Transverse colon (tissue), 4 donors: ENCODE measurements around the gene NDN. TPM values are rescaled to one million over a fixed set of nuclear protein-coding genes. Genes with fewer than 3 reads are reported as not detected.

Experiments
- DNase-seq: peaks from one replicate; pipeline ENCODE4 v3.0.0-alpha.2; 2019
- H3K27ac ChIP-seq, 4 donors: fragments of 200-600 bp; sonication (generic); 2 replicates each; pipeline ENCODE4 v1.5.1; 2016 to 2018; ENCODE audit warnings: inconsistent platforms in 4 of 4
- H3K27me3 ChIP-seq: fragments of 200-600 bp; sonication (generic); 2 replicates; pipeline ENCODE4 v1.5.1; 2017; ENCODE audit warnings: inconsistent platforms
- H3K36me3 ChIP-seq, 4 donors: fragments of 200-600 bp; sonication (generic); 2 replicates each; pipeline ENCODE4 v1.5.1; 2017 to 2019; ENCODE audit warnings: inconsistent platforms in 4 of 4
- H3K4me1 ChIP-seq, 4 donors: fragments of 200-600 bp; sonication (generic); 2 replicates each; pipeline ENCODE4 v1.5.1; 2017 to 2020; ENCODE audit warnings: inconsistent platforms in 4 of 4
- H3K4me3 ChIP-seq, 4 donors: fragments of 200-600 bp; sonication (generic); 1 replicate in 1 of 4; 2 replicates in 3 of 4; pipeline versions ENCODE4 v1.5.1 to v1.6.1; 2017 to 2019; ENCODE audit warnings: inconsistent platforms in 4 of 4
- H3K9me3 ChIP-seq, 2 donors: fragments of 200-600 bp; sonication (generic); 2 replicates each; pipeline ENCODE4 v1.5.1; 2017 to 2019; ENCODE audit warnings: inconsistent platforms in 2 of 2
- EP300 ChIP-seq: sonication (generic); formaldehyde crosslinking; IDR thresholded peaks from one replicate; pipeline ENCODE4 v1.6.1; 2017; ENCODE audit warnings: antibody characterized with exemption, low read depth
- POLR2A ChIP-seq: fragments of 450-650 bp; IDR thresholded peaks from one replicate; pipeline ENCODE4 v1.6.1; 2016; ENCODE audit warnings: antibody characterized with exemption, mild to moderate bottlenecking, moderate library complexity
- POLR2AphosphoS5 ChIP-seq, 3 donors: sonication (generic); formaldehyde crosslinking; IDR thresholded peaks; one replicate each; pipeline ENCODE4 v1.6.1; 2016; ENCODE audit warnings: antibody characterized with exemption in 3 of 3
- WGBS, 2 donors: methylation state at CpG; one replicate each; pipeline ENCODE4 v1.1.5; 2018; ENCODE audit warnings: low coverage in 1 of 2; 5-methylcytosine and 5-hydroxymethylcytosine counted together
- in situ Hi-C, 4 donors: fragments of 200-750 bp; cut with MboI; loops; one replicate each; pipeline versions ENCODE4 v1.15.0 to v1.15.1; 2017; ENCODE audit warnings: low sequenced_read_pairs in 3 of 4, low pct_ligation_motif_present in 1 of 4, low pct_unique_long_range_greater_than_20kb in 1 of 4
- intact Hi-C: fragments of 100-400 bp; cut with DNase I; formaldehyde crosslinking; loops from one replicate; pipeline ENCODE4 v1.15.1; 2023; ENCODE audit warnings: low total_unique reads
- total RNA-seq, 4 donors: library from RNA; depleted of rRNA; stranded (reverse); fragments of >200 nt; gene quantifications; one replicate each; pipeline ENCODE4 v1.1.0, GENCODE V29; 2016
- TF ChIP-seq, protein P1 (sequence below), 5 experiments: fragments of 200-600 bp in 3 of 5; fragments of 450-650 bp in 2 of 5; sonication (generic) in 3 of 5; IDR thresholded peaks; 1 replicate in 2 of 5; 2 replicates in 3 of 5; pipeline ENCODE4 v1.5.1; 2016 to 2017; ENCODE audit warnings: antibody characterized with exemption in 5 of 5, inconsistent platforms in 3 of 5, mild to moderate bottlenecking in 2 of 5, moderate library complexity in 1 of 5

NDN gene
- total RNA-seq, 4 donors from 2014 or later = 21.4 to 66.7 (median 31.1) TPM

DNA sequence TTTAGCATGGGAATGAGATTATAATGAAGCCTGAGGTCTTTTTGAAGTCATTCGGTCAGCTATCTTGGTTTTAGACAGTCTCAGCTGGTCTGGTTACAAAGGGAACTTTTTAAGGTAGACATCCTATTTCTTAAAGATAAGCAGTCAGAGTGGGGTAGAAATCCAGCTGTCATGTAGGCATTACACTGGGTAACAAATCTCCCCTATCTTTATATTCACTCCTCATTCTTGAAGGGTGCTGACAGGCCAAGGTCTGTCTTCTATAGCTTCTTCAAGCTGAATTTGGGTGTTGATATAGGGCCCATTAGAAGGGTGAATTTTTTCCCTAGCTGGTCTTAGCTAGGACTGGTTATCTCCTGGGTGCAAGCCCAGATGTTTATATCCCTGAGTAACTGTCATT, 21.2 kb upstream of the NDN start:
- no peak overlapping the region for H3K27ac ChIP-seq
- H3K36me3 ChIP-seq = no peaks in the 10 kb centered on the region
- 64% methylated on average over 1 of the region's 1 CpG; no CpG with 5 or more reads in 1 of the 2 donors for WGBS, 2 donors
- H3K9me3 ChIP-seq = no peaks in the 10 kb centered on the region
- DNase-seq = no peak
- in situ Hi-C loops (no loop called here), intact Hi-C loops (no loop called here)
- TF ChIP-seq, protein P1, sequence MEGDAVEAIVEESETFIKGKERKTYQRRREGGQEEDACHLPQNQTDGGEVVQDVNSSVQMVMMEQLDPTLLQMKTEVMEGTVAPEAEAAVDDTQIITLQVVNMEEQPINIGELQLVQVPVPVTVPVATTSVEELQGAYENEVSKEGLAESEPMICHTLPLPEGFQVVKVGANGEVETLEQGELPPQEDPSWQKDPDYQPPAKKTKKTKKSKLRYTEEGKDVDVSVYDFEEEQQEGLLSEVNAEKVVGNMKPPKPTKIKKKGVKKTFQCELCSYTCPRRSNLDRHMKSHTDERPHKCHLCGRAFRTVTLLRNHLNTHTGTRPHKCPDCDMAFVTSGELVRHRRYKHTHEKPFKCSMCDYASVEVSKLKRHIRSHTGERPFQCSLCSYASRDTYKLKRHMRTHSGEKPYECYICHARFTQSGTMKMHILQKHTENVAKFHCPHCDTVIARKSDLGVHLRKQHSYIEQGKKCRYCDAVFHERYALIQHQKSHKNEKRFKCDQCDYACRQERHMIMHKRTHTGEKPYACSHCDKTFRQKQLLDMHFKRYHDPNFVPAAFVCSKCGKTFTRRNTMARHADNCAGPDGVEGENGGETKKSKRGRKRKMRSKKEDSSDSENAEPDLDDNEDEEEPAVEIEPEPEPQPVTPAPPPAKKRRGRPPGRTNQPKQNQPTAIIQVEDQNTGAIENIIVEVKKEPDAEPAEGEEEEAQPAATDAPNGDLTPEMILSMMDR (IDR thresholded peaks at IDR 0.05) = no peak
- TF ChIP-seq EP300 (no peak), POLR2A (no peak), POLR2AphosphoS5 (IDR thresholded peaks at IDR 0.05) (no peak)
- no peaks in the 10 kb centered on the region for H3K27me3 ChIP-seq
- no peak overlapping the region for H3K4me3 ChIP-seq
- no peaks in the 10 kb centered on the region for H3K4me1 ChIP-seq

DNA sequence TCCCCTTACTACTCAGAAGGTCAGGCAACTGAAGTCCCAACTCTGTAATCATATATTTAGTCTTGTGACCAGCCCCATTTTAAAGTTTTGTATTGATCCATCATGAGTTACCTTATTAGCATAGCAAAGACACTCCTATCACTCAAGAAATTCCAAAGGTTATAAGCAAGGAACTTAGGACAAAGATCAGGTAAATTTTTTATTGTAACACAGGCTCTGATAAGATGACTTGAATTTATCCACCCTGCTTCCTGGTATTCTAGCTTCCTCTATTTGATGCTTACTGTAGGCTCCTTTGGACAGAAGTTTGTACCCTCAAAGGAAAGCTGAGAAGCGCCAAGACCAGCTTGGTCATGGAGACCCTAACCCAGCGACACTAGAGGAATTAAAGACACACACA, 8.2 kb upstream of the NDN start:
- no peak for DNase-seq
- intact Hi-C loops (no loop called here), in situ Hi-C loops (loop anchor here in 1 of 4 donors (25.0 kb wide), 1 partner anchor 108 kb away; no protein-coding TSS in a partner anchor)
- no peaks in the 10 kb centered on the region for H3K9me3 ChIP-seq
- no peak overlapping the region for H3K27ac ChIP-seq
- H3K4me3 ChIP-seq = no peak overlapping the region
- no peaks in the 10 kb centered on the region for H3K27me3 ChIP-seq
- no peaks in the 10 kb centered on the region for H3K36me3 ChIP-seq
- TF ChIP-seq POLR2AphosphoS5 (IDR thresholded peaks at IDR 0.05) (no peak), EP300 (no peak), POLR2A (no peak)
- TF ChIP-seq, protein P1 (IDR thresholded peaks at IDR 0.05) = no peak
- no peaks in the 10 kb centered on the region for H3K4me1 ChIP-seq
- 62% methylated on average over 2 of the region's 2 CpGs; no CpG with 5 or more reads in 1 of the 2 donors for WGBS, 2 donors

DNA sequence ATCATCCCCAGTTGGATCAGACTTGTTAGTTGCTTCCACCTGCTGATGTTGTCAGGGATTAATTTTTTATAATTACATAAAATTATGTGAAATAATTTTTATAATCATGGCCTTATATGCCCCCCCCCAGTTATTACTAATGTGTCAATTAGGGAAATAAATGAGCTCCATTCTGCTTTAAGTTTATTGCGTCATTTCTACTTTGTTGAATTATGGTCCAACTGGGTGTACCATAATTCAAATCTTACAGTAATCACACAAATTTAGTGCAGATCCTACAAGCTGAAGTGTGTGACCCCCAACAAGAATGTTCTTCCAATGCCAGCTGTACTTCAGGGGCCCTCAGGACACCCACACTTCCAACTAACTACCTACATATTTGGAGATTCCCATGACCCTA, 7.5 kb upstream of the NDN start:
- in situ Hi-C loops = loop anchor here in 1 of 4 donors (25.0 kb wide), 1 partner anchor 107 kb away; no protein-coding TSS in a partner anchor
- no peak overlapping the region for H3K27ac ChIP-seq
- TF ChIP-seq POLR2A (no peak), POLR2AphosphoS5 (IDR thresholded peaks at IDR 0.05) (no peak), EP300 (no peak)
- TF ChIP-seq, protein P1 (IDR thresholded peaks at IDR 0.05) = no peak
- no peaks in the 10 kb centered on the region for H3K36me3 ChIP-seq
- no peak for DNase-seq
- H3K9me3 ChIP-seq = no peaks in the 10 kb centered on the region
- H3K4me1 ChIP-seq = no peaks in the 10 kb centered on the region
- H3K4me3 ChIP-seq = no peak overlapping the region
- WGBS, 2 donors = 85 to 87% methylated on average over 1 of the region's 1 CpG
- H3K27me3 ChIP-seq = no peaks in the 10 kb centered on the region
- intact Hi-C loops = no loop called here

DNA sequence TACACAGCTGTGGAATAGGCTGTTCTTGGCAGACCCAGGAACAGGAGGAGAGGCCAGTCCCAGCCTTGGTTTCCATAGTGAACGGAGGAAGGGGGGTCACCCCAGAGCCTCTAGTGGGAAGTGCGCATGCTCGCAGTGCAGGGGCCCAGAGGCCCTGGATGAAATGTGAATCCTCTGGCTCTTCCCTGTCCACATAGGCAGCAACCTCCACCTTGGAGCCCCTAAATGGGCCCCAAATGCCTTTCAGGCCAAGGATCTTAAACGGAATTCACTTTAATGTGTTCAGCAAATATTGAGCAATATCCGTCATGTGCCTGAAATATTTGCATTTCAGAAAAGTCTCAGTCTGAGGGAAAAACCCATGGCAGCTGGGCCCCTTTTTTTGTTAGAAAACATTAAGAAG, 3.3 kb upstream of the NDN start:
- 37 to 63% methylated on average over 2 to 5 of the region's 5 CpGs for WGBS, 2 donors
- Histone ChIP-seq H3K9me3 (no peaks in the 10 kb centered on the region), H3K27me3 (no peaks in the 10 kb centered on the region), H3K27ac (peak overlapping the region in 1 of 4 donors; percentile 43), H3K4me3 (no peak overlapping the region), H3K36me3 (no peaks in the 10 kb centered on the region), H3K4me1 (no peaks in the 10 kb centered on the region)
- in situ Hi-C loops = loop anchor here in 1 of 4 donors (25.0 kb wide), 1 partner anchor 103 kb away; no protein-coding TSS in a partner anchor
- TF ChIP-seq, protein P1 (IDR thresholded peaks at IDR 0.05) = no peak
- TF ChIP-seq EP300 (no peak), POLR2A (no peak), POLR2AphosphoS5 (IDR thresholded peaks at IDR 0.05) (no peak)
- intact Hi-C loops = no loop called here
- peak; percentile 23 for DNase-seq
